Thyroid gland (tissue), 4 donors: ENCODE results near the gene TCERG1L. TPM values are rescaled to one million over a fixed set of nuclear protein-coding genes. Genes with fewer than 3 reads are reported as not detected.
"Not testable (repeated sequence)": the region's sequence is repeated elsewhere in the genome, so short reads cannot be mapped to it uniquely, and the experiment has no call there.

Experiments
- DNase-seq, 2 donors: peaks; one replicate each; pipeline ENCODE4 v3.0.0-alpha.2; 2019
- H3K27ac ChIP-seq, 3 donors: fragments of 200-600 bp; sonication (generic); 1 replicate in 2 of 3; 2 replicates in 1 of 3; pipeline ENCODE4 v1.5.1; 2016 to 2019; ENCODE audit warnings: mild to moderate bottlenecking in 1 of 3, moderate library complexity in 1 of 3
- H3K27me3 ChIP-seq: fragments of 200-600 bp; sonication (generic); one replicate; pipeline ENCODE4 v1.5.1; 2019
- H3K36me3 ChIP-seq, 2 donors: fragments of 200-600 bp; sonication (generic); one replicate each; pipeline ENCODE4 v1.5.1; 2016 to 2019
- H3K4me1 ChIP-seq, 2 donors: fragments of 200-600 bp; sonication (generic); one replicate each; pipeline ENCODE4 v1.5.1; 2017 to 2019
- H3K4me3 ChIP-seq, 3 donors: fragments of 200-600 bp; sonication (generic); replicated peaks in 1 of 3; 1 replicate in 2 of 3; 2 replicates in 1 of 3; pipeline ENCODE4 v1.5.1; 2016; ENCODE audit warnings: mild to moderate bottlenecking in 1 of 3
- H3K9me3 ChIP-seq: fragments of 200-600 bp; sonication (generic); one replicate; pipeline ENCODE4 v1.5.1; 2017
- POLR2A ChIP-seq, 2 donors: fragments of 450-650 bp; IDR thresholded peaks; one replicate each; pipeline ENCODE4 v1.6.1; 2017; ENCODE audit warnings: antibody characterized with exemption in 2 of 2, mild to moderate bottlenecking in 2 of 2, moderate library complexity in 1 of 2
- WGBS, 2 donors: methylation state at CpG; one replicate each; pipeline ENCODE4 v1.1.5; 2017; 5-methylcytosine and 5-hydroxymethylcytosine counted together
- intact Hi-C: fragments of 100-400 bp; cut with DNase I; formaldehyde crosslinking; loops from one replicate; pipeline ENCODE4 v1.15.1; 2023
- total RNA-seq, 4 donors: library from RNA; depleted of rRNA; stranded (reverse); fragments of >200 nt; gene quantifications; one replicate each; pipeline ENCODE4 v1.2.3, GENCODE V29; 2016
- TF ChIP-seq, protein P1 (sequence below), 6 experiments: fragments of 200-600 bp in 3 of 6; fragments of 450-650 bp in 3 of 6; sonication (generic) in 3 of 6; IDR thresholded peaks; one replicate each; pipeline ENCODE4 v1.5.1; 2016 to 2019; ENCODE audit warnings: antibody characterized with exemption in 6 of 6, mild to moderate bottlenecking in 2 of 6, inconsistent platforms in 1 of 6, moderate library complexity in 1 of 6

The TCERG1L gene
- total RNA-seq, 4 donors from 2014 or later, result 4.3 to 23.6 (median 8.2) TPM

DNA sequence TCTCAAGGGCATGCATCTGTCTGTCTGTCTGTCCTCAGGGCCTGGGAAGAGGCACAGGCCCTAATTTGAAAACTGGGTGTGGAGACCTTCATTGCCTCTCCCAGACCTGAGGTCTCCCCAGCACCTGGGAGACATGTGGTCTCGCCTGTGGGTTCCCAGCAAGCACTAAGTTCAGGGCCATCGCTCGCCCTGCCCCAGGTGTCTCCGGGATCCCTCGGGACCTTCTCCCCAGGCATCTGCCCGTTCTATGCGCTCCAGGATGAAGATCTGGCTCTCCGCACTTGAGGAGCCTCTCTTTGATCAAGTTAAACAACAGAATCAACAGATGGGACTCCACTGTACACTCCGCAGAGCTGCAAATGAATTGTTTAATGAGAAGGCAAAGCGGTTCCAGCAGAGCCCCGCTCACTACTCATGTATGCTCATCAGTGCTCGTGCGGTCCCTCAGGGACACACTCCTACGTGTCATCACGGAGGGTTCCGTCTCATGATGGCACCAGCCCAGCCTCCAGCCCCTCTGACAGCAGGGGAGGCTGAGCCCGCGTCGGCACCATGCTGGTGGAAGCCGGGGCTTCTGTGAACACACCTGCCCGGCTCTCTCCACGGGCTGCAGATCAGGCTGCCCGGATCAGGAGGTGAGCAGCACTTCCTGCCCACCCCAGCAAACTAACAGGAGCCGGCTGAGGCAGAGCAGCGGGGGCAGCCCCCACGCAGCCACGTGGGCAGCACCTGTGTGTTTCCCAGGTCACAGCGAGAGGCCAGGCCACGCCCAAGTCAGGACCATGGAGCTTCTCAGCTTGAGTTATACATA is 132.8 kb downstream of the TCERG1L start:
- Histone ChIP-seq H3K4me1 (peaks cover 33 to 59% of the 10 kb centered on the region in 2 donors), H3K27ac (peak overlapping the region in 2 of 3 donors; percentile 56 to 82), H3K9me3 (no peaks in the 10 kb centered on the region), H3K27me3 (no peaks in the 10 kb centered on the region), H3K36me3 (no peaks in the 10 kb centered on the region), H3K4me3 (no peak overlapping the region)
- no peak for TF ChIP-seq POLR2A (IDR thresholded peaks at IDR 0.05)
- no peak for DNase-seq
- 82 to 84% methylated on average over 10 to 21 of the region's 29 CpGs for WGBS, 2 donors
- intact Hi-C loops, result no loop called here

DNA sequence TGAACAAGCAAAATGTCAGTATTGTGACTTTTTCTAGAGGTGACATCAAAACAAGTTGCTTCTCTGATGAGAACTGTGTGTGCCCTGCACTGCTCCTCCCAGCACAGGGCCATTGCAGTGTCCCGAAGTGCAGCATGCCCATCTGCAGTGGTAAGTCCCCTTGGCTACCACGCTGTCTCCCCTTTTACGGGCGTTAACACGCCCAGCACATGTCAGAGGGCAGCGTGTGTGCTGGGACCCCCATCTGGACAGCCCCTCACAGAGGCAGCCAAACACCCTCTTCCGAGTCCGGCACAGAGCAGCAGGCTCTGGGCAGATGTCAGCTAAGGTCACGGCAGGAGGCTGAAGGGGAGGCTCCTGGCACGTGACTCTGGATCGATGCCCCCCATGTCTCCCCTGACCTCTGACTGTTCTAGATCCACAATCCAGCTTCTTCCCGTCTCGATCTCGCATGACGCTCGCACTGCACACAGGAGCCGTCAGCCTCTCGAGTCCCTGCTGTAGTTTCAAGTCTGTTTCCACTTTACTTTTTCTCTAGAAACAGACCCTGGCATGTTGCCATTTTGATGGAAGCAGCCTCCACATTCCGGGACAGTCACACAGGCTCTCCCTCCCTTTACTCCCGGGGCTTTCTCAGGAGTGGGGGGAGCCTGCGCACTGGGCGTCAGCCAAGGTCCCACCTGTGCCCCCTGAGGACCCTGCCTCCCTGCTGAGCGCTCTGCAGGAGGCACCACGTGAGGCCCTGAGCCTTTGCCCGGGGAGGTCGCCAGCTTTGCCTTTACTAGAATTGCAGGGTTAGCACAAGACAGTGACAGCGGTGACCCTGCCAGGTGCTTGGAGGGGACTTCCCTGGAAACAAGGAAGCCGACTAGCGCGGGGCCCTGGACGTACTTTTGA is 133.8 kb downstream of the TCERG1L start:
- Histone ChIP-seq H3K4me1 (peaks cover 33 to 63% of the 10 kb centered on the region in 2 donors), H3K27ac (peak overlapping the region; percentile 11 to 82 (median 60)), H3K27me3 (no peaks in the 10 kb centered on the region), H3K36me3 (no peaks in the 10 kb centered on the region), H3K9me3 (no peaks in the 10 kb centered on the region), H3K4me3 (no peak overlapping the region)
- DNase-seq, result peak; percentile 61 to 68
- WGBS, 2 donors, result 52 to 57% methylated on average over 29 to 30 of the region's 31 CpGs
- no peak for TF ChIP-seq POLR2A (IDR thresholded peaks at IDR 0.05)
- TF ChIP-seq, protein P1, sequence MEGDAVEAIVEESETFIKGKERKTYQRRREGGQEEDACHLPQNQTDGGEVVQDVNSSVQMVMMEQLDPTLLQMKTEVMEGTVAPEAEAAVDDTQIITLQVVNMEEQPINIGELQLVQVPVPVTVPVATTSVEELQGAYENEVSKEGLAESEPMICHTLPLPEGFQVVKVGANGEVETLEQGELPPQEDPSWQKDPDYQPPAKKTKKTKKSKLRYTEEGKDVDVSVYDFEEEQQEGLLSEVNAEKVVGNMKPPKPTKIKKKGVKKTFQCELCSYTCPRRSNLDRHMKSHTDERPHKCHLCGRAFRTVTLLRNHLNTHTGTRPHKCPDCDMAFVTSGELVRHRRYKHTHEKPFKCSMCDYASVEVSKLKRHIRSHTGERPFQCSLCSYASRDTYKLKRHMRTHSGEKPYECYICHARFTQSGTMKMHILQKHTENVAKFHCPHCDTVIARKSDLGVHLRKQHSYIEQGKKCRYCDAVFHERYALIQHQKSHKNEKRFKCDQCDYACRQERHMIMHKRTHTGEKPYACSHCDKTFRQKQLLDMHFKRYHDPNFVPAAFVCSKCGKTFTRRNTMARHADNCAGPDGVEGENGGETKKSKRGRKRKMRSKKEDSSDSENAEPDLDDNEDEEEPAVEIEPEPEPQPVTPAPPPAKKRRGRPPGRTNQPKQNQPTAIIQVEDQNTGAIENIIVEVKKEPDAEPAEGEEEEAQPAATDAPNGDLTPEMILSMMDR (IDR thresholded peaks at IDR 0.05), result no peak
- intact Hi-C loops, result no loop called here

DNA sequence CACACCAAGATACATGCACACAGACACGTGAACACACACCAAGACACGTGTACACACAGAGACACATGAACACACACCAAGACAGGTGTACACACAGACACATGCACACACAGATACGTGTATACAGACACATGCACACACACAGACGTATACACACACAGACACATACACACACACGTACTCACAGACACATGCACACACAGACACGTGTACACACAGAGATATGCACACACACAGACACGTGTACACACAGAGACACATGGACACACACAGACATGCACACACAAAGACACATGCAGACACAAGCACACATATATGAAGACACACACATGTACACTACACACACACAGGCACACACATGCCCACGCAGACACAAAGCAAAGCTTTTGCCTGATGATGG is 134.6 kb downstream of the TCERG1L start:
- Histone ChIP-seq H3K4me3 (no peak overlapping the region), H3K27ac (peak overlapping the region in 1 of 3 donors; percentile 82), H3K36me3 (no peaks in the 10 kb centered on the region), H3K4me1 (peaks cover 33 to 66% of the 10 kb centered on the region in 2 donors), H3K9me3 (no peaks in the 10 kb centered on the region), H3K27me3 (no peaks in the 10 kb centered on the region)
- intact Hi-C loops, result no loop called here
- no peak for DNase-seq
- no peak for TF ChIP-seq POLR2A (IDR thresholded peaks at IDR 0.05)
- TF ChIP-seq, protein P1 (IDR thresholded peaks at IDR 0.05), result no peak
- 76 to 79% methylated on average over 8 of the region's 8 CpGs for WGBS, 2 donors

DNA sequence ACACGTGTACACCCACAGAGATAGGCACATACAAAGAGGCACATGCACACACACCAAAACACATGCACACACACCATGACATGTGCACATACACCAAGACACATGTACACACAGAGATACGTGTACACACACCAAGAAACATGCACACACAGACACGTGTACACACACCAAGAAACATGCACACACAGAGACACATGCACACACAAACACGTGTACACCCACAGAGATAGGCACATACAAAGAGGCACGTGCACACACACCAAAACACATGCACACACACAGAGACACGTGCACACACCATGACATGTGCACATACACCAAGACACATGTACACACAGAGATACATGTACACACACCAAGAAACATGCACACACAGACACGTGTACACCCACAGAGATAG is 135.2 kb downstream of the TCERG1L start:
- H3K9me3 ChIP-seq, H3K27me3 ChIP-seq, DNase-seq, H3K27ac ChIP-seq, H3K4me3 ChIP-seq, H3K36me3 ChIP-seq, intact Hi-C loops: not testable (repeated sequence)
- WGBS, 2 donors, result 80 to 84% methylated on average over 7 of the region's 7 CpGs
- H3K4me1 ChIP-seq, result peaks cover 34 to 66% of the 10 kb centered on the region in 2 donors

DNA sequence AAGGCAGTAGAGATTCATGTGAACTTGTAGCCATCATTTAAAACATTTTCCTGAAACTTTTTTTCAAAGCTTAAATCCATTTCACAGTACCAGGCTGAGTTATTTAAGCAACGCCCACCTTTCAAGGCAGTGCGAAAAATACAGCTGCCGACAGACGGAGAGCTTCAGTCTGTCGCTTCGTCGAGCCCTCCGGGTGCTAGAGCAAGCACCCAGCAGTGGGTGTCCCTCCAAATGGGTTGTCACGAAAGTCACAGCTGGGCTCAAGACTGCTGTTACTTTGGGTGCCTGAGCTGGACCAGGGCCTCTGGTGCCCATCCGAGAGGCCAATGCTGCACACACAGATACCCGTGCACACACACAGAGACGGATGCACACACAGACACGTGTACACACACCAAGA is 135.6 kb downstream of the TCERG1L start:
- 92 to 94% methylated on average over 13 of the region's 13 CpGs for WGBS, 2 donors
- no peak for DNase-seq
- Histone ChIP-seq H3K9me3 (no peaks in the 10 kb centered on the region), H3K4me1 (peaks cover 33 to 66% of the 10 kb centered on the region in 2 donors), H3K27ac (no peak overlapping the region), H3K27me3 (no peaks in the 10 kb centered on the region), H3K36me3 (no peaks in the 10 kb centered on the region), H3K4me3 (no peak overlapping the region)
- TF ChIP-seq, protein P1 (IDR thresholded peaks at IDR 0.05), result no peak
- TF ChIP-seq POLR2A (IDR thresholded peaks at IDR 0.05), result no peak
- intact Hi-C loops, result no loop called here
